ENCODE measurements around the gene CDKN2B.

DNA sequence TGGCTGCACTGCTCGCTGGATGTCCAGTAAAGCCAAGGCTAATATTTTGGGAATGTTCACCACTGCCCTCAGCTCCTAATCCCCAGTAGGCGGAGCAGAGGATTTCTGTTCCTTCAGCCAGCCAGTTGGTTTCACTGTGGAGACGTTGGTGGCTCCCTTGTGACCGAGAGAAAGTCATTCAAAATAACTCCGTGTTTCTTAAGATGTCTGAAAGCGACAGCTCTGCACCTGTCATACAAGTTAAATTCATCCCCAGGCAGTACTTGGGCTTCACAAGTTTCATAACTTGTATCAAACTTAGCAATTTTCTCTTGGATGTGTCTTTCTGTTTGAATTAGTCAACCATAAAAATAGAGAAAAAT is 382 bp upstream of the CDKN2B start:
- TF ChIP-seq, protein P1, sequence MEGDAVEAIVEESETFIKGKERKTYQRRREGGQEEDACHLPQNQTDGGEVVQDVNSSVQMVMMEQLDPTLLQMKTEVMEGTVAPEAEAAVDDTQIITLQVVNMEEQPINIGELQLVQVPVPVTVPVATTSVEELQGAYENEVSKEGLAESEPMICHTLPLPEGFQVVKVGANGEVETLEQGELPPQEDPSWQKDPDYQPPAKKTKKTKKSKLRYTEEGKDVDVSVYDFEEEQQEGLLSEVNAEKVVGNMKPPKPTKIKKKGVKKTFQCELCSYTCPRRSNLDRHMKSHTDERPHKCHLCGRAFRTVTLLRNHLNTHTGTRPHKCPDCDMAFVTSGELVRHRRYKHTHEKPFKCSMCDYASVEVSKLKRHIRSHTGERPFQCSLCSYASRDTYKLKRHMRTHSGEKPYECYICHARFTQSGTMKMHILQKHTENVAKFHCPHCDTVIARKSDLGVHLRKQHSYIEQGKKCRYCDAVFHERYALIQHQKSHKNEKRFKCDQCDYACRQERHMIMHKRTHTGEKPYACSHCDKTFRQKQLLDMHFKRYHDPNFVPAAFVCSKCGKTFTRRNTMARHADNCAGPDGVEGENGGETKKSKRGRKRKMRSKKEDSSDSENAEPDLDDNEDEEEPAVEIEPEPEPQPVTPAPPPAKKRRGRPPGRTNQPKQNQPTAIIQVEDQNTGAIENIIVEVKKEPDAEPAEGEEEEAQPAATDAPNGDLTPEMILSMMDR (IDR thresholded peaks at IDR 0.05): peak in 1 of 7 experiments; percentile 22
- TF ChIP-seq POLR2A (IDR thresholded peaks at IDR 0.05): no peak
